Motor neuron (in vitro differentiated cells): Measurements from ENCODE around the gene TST. TPM values are rescaled to one million over a fixed set of nuclear protein-coding genes. Genes with fewer than 3 reads are reported as not detected.
A peak's percentile ranks its signal among the peaks of the same experiment; 100 is the strongest.
"Not testable (repeated sequence)": the region's sequence is repeated elsewhere in the genome, so short reads cannot be mapped to it uniquely, and the experiment has no call there.

Experiments used
- ATAC-seq, 8 experiments: fragments of 200-7000 bp; cut with Tn5 transposase; replicated peaks in 6 of 8; 2 replicates each; pipeline ENCODE4 v1.8.0; 2021; ENCODE audit warnings: mild to moderate bottlenecking in 8 of 8, moderate library complexity in 8 of 8
- H3K27ac ChIP-seq, 2 donors: fragments of 250-450 bp; sonication (Bioruptor Pico); 2 replicates each; pipeline ENCODE4 v1.9.0; 2021; ENCODE audit warnings: antibody characterized with exemption in 2 of 2, mild to moderate bottlenecking in 2 of 2, moderate library complexity in 1 of 2
- H3K4me1 ChIP-seq, 2 donors: fragments of 250-450 bp; sonication (Bioruptor Pico); replicated peaks in 1 of 2; 2 replicates each; pipeline ENCODE4 v1.6.1; 2021; ENCODE audit warnings: antibody characterized with exemption in 2 of 2, mild to moderate bottlenecking in 2 of 2, moderate library complexity in 1 of 2
- H3K4me3 ChIP-seq, 5 donors: fragments of 250-450 bp; sonication (Bioruptor Pico); 2 replicates each; pipeline ENCODE4 v1.9.0; 2021; ENCODE audit warnings: antibody characterized with exemption in 5 of 5, mild to moderate bottlenecking in 5 of 5, moderate library complexity in 4 of 5
- WGBS, 10 experiments: fragments of 450-650 bp; shearing (Covaris generic); methylation state at CpG; one replicate each; pipeline ENCODE4 v1.0.0; 2022; 5-methylcytosine and 5-hydroxymethylcytosine counted together
- in situ Hi-C, 9 experiments: fragments of 400-800 bp; cut with MboI; loops; one replicate each; pipeline ENCODE4 v1.15.0; 2021; ENCODE audit warnings: low sequenced_read_pairs in 9 of 9, low pct_unique_long_range_greater_than_20kb in 2 of 9; ENCODE audit not compliant: unreplicated experiment in 9 of 9
- total RNA-seq, 8 experiments: library from RNA; unstranded; fragments of 300-600 nt; gene quantifications; 2 replicates each; pipeline versions ENCODE4 v1.2.3 to v1.2.4, GENCODE V29; 2022

TST gene
- total RNA-seq, 8 experiments from 2014 or later = 5.5 to 49.5 (median 10.3) TPM

DNA sequence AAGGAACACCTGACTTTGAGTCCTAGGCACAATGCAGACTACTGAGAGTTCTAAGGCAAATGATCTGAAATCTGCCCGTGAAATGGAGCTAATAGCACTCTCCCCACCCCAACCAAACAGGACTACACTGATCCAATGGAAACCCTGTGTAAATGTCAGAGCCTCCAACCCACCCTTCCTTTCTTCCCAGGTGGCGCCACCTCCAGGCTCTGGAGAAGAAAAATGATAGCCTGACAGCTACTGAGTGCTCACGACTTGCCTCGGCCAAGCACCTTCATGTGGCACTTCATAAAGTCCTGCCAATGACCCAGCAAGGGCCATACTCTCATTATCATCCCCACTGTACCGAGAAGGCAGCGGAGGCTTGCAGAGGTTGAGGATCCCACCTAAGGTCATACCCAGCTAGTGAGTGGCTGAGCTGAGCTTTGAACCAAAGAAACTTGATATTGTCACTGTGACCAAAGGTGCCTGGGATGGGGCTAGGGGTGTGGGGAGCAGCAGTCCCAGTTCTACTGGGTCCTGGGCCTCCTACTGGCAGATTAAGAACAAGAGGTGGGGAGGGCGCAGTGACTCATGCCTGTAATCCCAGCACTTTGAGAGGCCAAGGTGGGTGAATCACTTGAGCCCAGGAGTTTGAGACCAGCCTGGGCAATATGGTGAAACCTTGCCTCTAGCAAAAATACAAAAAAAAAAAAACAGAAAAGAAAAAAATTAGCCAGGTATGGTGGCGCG lies 20.5 kb downstream of the TST start:
- Histone ChIP-seq H3K27ac (no peak overlapping the region), H3K4me1 (no peaks in the 10 kb centered on the region), H3K4me3 (no peak overlapping the region)
- 0 to 96% (median 80%) methylated on average over 1 to 4 of the region's 9 CpGs; no CpG with 5 or more reads in 3 of the 10 experiments for WGBS, 10 experiments
- in situ Hi-C loops = loop anchor here in 2 of 9 experiments (25.0 kb wide), 2 partner anchors 211 to 461 kb away; partner anchors contain the start of genes IFT27 (in 2 of the 2) and EIF3D (in 1 of the 2)
- ATAC-seq = peak in 2 of 8 experiments; percentile 25 to 55

DNA sequence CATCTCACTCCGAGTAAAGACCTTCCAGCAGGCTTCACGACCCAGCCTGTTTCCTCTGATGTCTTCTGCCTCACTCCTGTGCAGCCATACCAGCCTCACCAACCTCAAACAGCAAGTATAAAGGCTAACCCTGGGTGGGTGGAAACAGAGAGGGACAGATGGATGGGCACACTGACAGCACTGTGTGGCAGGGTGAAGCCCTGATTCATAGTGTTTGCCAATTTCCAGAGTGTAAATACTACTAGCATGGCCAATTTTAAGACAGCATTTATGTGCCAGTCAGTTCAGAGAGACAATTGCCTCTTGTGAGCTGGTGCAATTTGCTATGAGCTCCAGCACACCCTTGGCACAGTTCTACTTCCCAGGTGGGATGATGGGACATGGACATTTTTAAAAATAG lies 21.5 kb downstream of the TST start:
- ATAC-seq = no peak
- H3K27ac ChIP-seq = no peak overlapping the region
- H3K4me3 ChIP-seq = no peak overlapping the region
- WGBS, 10 experiments = 0 to 80% (median 60%) methylated on average over 1 to 2 of the region's 2 CpGs; no CpG with 5 or more reads in 5 of the 10 experiments
- H3K4me1 ChIP-seq = no peaks in the 10 kb centered on the region
- in situ Hi-C loops = loop anchor here in 2 of 9 experiments (25.0 kb wide), 2 partner anchors 210 to 460 kb away; partner anchors contain the start of genes IFT27 (in 2 of the 2) and EIF3D (in 1 of the 2)

DNA sequence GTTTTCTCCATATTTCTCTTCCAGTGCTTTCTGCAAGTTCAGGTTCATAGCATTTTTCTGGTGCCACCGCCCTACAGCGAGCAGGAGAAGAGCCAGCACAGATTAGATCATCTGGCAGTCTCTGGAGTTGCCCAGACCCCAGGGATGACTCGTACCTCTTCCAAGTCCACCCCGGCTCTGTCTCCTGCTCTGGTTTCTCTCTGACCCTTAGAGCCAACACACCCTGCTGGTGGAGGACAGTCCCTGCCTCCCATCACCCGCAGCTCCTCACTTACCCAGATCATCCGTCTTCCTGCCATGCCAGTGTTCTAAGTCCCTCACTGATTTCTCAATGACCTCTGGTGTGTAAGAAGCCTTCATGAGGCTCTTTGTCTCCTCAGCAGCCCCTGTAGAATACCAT lies 28.0 kb downstream of the TST start:
- Histone ChIP-seq H3K4me1 (no peaks in the 10 kb centered on the region), H3K4me3 (no peak overlapping the region), H3K27ac (no peak overlapping the region)
- WGBS, 10 experiments = 17 to 63% (median 39%) methylated on average over 1 to 6 of the region's 6 CpGs; no CpG with 5 or more reads in 4 of the 10 experiments
- peak in 6 of 8 experiments; percentile 42 to 77 (median 58) for ATAC-seq
- in situ Hi-C loops = loop anchor here in 2 of 9 experiments (25.0 kb wide), 2 partner anchors 204 to 454 kb away; partner anchors contain the start of genes IFT27 (in 2 of the 2) and EIF3D (in 1 of the 2)

DNA sequence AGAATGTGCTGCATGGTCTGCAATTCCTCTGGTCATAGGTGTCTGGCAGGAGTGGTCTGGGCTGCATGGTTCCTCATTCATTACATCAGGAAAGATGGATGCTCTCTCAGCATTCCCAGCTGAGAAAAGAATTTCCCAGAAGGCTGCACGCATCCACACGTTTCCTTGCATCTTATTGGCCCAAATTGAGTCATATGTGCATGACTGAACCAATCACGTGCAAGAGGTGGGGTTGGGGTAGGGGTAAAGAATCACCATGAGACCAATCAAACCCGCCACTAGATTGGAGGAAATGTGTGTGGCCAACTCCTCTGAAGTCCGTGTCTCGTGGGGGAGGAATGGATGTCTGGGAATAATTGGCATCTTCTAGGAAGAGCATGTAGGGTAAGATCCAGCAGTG lies 28.8 kb downstream of the TST start:
- in situ Hi-C loops = loop anchor here in 2 of 9 experiments (25.0 kb wide), 2 partner anchors 203 to 453 kb away; partner anchors contain the start of genes IFT27 (in 2 of the 2) and EIF3D (in 1 of the 2)

DNA sequence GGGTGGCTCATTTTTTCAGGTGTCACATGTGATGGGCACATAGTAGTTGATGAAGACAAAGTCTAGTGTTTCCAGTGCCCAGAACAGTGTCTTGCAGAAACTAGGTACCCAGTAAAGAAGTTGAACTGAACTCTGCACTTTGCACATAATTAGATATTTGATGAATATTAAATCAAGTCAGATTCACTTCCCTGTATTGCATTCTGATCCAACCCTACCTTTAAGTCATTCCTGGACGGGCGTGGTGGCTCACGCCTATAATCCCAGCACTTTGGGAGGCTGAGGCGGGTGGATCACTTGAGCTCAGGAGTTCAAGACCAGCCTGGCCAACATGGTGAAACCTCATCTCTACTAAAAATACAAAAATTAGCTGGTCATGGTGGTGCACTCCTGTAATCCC lies 30.2 kb downstream of the TST start:
- in situ Hi-C loops = loop anchor here in 2 of 9 experiments (25.0 kb wide), 2 partner anchors 202 to 452 kb away; partner anchors contain the start of genes IFT27 (in 2 of the 2) and EIF3D (in 1 of the 2)
- WGBS, 10 experiments = 67 to 100% (median 83%) methylated on average over 2 to 4 of the region's 4 CpGs; no CpG with 5 or more reads in 6 of the 10 experiments
- H3K4me1 ChIP-seq, ATAC-seq, H3K4me3 ChIP-seq, H3K27ac ChIP-seq: not testable (repeated sequence)

More for the DNA sequence above, 28.8 kb downstream of the TST start:
- WGBS, 10 experiments = 7 to 100% (median 57%) methylated on average over 1 to 6 of the region's 6 CpGs; no CpG with 5 or more reads in 4 of the 10 experiments
- Histone ChIP-seq H3K4me3 (no peak overlapping the region), H3K4me1 (no peaks in the 10 kb centered on the region), H3K27ac (no peak overlapping the region)
- ATAC-seq = no peak

DNA sequence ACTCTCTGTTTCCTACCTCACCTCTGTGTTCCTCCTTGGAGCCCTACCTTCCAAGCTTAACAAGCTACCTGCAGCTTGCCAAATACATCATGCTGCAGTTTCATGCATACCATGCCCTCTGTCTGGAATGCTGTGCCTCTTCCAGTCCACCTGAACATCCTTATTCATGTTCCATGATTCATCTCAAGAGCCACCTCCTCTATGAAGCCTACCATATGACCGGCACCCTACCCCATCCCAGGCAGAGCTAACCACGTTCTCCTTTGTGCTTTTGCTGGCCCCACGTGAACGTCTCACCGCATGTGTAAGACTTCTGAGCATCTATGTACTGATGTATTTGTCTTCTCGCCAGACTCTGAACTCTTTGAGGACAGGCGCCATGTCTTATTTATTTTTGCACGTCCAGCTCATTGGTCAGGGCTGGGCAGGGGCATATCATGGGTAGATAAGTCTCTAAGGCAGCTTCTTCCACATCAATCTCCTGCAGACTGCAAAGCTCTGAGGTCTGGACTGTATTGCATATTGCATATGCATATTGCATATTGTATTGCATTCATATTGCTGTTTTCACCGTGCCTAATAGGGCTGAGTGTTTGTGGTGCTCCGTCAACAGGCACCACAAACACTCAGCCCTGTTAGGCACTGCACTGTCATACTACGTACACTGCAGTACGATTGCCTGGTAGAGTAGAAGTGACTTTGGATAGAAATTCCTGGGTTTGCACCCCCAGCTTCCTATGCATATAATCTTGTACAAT lies 31.0 kb downstream of the TST start:
- Histone ChIP-seq H3K4me3 (no peak overlapping the region), H3K4me1 (no peaks in the 10 kb centered on the region), H3K27ac (no peak overlapping the region)
- ATAC-seq = peak in 4 of 8 experiments; percentile 68 to 96 (median 70)
- WGBS, 10 experiments = 0 to 77% (median 52%) methylated on average over 4 to 9 of the region's 12 CpGs; no CpG with 5 or more reads in 2 of the 10 experiments
- in situ Hi-C loops = loop anchor here in 2 of 9 experiments (25.0 kb wide), 2 partner anchors 201 to 451 kb away; partner anchors contain the start of genes IFT27 (in 2 of the 2) and EIF3D (in 1 of the 2)

DNA sequence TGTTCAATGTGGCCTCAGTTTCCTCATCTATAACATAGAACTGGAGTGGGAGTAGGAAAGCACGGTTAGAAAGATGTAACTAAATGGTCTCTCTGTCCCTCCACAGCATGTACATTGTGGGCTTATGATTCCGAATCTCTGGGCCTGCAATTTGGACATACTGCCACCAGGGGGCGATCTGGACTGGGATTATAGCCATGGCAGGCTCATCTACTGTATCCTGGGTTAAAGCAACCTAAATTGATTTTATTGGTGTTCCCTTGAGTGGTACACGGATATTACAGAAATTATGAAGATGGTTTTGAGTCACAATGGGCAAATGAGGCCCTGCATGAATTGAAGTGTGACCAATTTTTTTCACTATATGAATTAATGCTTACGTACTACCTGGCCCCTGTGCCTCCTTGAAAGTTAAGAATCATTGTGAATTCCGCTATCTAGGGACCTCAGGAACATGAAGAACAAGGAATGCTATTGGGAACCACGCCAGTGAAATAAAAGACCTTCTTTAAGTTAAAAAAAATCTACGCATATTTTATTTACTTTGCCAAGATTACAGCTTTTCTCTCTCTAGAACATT lies 32.9 kb downstream of the TST start:
- no peak overlapping the region for H3K27ac ChIP-seq
- no peaks in the 10 kb centered on the region for H3K4me1 ChIP-seq
- no peak overlapping the region for H3K4me3 ChIP-seq
- WGBS, 10 experiments = 40 to 75% (median 58%) methylated on average over 2 to 8 of the region's 8 CpGs; no CpG with 5 or more reads in 1 of the 10 experiments
- no peak for ATAC-seq
- in situ Hi-C loops = loop anchor here in 2 of 9 experiments (25.0 kb wide), 2 partner anchors 199 to 449 kb away; partner anchors contain the start of genes IFT27 (in 2 of the 2) and EIF3D (in 1 of the 2)

DNA sequence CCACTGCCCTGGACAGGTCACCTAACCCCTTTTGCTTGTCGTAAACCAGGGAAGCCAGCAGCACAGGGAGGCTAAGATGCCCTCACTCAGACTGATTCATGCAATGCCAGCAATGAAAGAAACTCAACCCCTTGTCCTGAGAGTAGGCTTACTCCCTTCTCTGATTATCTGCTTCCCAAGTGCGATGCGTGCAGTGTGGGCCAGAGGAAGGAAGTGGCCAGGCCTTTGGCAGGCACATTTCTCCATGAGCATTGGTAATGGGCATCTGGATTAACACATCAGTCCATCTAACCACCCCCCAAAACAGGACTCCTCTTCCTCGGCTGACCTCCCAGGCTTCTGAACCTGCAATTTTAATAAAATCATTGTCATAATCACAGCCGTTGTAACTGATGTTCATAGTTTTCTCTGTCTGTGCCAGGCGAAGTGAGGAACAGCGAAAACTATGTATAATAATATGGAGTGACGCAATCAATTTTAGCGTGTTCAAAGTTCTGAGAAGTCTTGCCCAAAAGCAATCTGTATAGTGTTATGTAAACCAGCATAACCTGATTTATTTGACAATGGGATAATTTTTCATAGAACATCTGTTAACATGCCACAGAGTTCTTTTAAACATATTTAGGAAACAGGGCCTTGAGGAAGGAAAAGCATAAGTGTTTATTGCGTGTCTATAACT lies 33.9 kb downstream of the TST start:
- ATAC-seq = no peak
- Histone ChIP-seq H3K4me1 (peaks cover 0 to 2% of the 10 kb centered on the region in 2 donors), H3K4me3 (no peak overlapping the region), H3K27ac (no peak overlapping the region)
- 30 to 95% (median 76%) methylated on average over 4 to 8 of the region's 10 CpGs; no CpG with 5 or more reads in 2 of the 10 experiments for WGBS, 10 experiments
- in situ Hi-C loops = loop anchor here in 2 of 9 experiments (25.0 kb wide), 2 partner anchors 198 to 448 kb away; partner anchors contain the start of genes IFT27 (in 2 of the 2) and EIF3D (in 1 of the 2)

DNA sequence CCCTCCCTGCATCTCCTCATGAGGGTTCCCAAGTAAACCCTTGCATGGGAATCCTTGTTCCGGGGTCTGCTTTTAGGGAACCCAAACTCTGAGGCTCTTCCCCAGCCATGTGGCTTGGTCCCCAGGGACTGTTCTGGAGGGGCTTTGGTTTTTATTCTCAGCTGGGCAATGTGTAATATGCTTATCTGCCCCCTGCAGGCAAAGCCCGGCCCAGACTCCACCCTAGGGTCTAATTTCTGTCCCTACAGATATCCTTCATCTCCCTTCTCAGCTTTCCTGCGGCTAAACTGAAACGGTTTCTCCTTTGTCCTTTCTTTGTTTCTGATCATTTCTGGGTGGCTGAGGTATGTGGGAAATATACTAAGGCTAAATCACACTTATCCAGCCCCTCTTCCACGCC lies 37.1 kb downstream of the TST start:
- 0 to 87% (median 52%) methylated on average over 1 to 4 of the region's 5 CpGs; no CpG with 5 or more reads in 2 of the 10 experiments for WGBS, 10 experiments
- ATAC-seq = no peak
- in situ Hi-C loops = loop anchor here in 2 of 9 experiments (25.0 kb wide), 2 partner anchors 195 to 445 kb away; partner anchors contain the start of genes IFT27 (in 2 of the 2) and EIF3D (in 1 of the 2)

DNA sequence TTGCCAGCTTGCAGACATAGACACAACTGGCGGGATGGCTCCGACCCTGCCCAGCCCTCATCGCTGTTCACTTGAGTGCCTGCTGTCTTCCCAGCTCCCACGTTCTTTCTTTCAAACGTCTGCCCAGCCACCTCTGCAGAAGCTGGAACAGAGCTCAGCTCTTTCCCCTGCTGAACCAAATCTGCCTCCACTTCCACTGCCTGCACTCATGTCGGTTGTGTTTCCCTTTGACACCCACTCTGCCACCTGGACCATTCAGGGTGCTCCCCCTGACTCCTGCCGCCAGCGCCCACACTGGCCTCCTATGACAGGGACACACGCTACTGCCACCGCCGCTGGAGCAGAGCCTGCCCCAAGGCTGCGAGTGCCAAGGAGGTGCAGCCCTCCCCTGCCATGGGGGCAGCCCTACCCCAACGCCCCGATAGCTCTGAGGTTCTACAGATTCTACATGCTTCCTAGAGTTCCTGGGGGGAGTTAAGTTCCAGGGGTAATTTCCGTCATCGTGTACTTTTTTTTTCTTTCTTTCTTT lies 37.9 kb downstream of the TST start:
- H3K4me1 ChIP-seq = peaks cover 0 to 4% of the 10 kb centered on the region in 2 donors
- WGBS, 10 experiments = 25 to 100% (median 82%) methylated on average over 2 to 9 of the region's 16 CpGs; no CpG with 5 or more reads in 2 of the 10 experiments
- ATAC-seq = peak in 2 of 8 experiments; percentile 7 to 13
- H3K4me3 ChIP-seq = no peak overlapping the region
- H3K27ac ChIP-seq = no peak overlapping the region
- in situ Hi-C loops = loop anchor here in 2 of 9 experiments (25.0 kb wide), 2 partner anchors 194 to 444 kb away; partner anchors contain the start of genes IFT27 (in 2 of the 2) and EIF3D (in 1 of the 2)

More for the DNA sequence above, 37.1 kb downstream of the TST start:
- Histone ChIP-seq H3K4me3 (no peak overlapping the region), H3K4me1 (peaks cover 0 to 4% of the 10 kb centered on the region in 2 donors), H3K27ac (no peak overlapping the region)
